ENCODE data around the gene ZNF691.
"Not testable (repeated sequence)": the region's sequence is repeated elsewhere in the genome, so short reads cannot be mapped to it uniquely, and the experiment has no call there.

Gene ZNF691

DNA sequence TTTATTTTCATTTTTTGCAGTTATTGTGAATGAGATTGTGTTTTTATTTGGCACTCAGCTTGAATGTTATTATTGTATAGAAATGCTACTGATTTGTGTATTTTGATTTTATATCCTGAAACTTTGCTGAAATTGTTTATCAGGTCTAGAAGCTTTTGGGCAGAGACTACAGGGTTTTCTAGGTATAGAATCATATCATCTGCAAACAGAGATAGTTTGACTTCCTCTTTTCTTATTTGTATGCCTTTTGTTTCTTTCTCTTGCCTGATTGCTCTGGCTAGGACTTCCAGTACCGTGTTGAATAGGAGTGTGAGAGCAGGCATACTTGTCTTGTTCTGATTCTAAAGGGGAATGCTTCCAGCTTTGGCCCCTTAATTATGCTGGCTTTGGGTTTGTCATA is 27.3 kb downstream of the ZNF691 start:
- Histone ChIP-seq H3K36me3 (no peaks in the 10 kb centered on the region), H3K4me2 (no peak overlapping the region), H3K27me3 (no peaks in the 10 kb centered on the region), H3K4me1 (no peaks in the 10 kb centered on the region), H3K9me3 (0 out of 2 replicates have a peak, but pooled peaks cover 10% of the 10 kb centered on the region), H4K20me1 (no peaks in the 10 kb centered on the region), H3K27ac (no peak overlapping the region), H3K9ac (no peak overlapping the region), H3K4me3 (no peak overlapping the region)
- TF ChIP-seq Cebpa-rat (IDR thresholded peaks at IDR 0.05), result no peak

DNA sequence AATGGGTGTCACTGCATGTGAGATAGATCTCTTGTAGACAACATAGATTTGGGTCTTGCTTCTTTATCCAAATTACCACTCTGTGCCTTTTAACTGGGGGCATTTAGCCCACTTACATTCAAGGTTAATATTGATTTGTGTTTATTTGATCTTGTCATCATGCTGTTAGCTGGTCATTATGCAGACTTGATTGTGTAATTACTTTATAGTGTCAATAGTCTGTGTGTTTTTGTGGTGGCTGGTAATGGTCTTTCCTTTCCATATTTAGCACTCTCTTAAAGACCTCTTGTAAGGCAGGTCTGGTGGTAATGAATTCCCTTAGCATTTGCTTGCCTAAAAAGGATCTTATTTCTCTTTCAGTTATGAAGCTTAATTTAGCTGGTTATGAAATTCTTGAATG is 29.6 kb downstream of the ZNF691 start:
- H3K27ac ChIP-seq, result no peak overlapping the region
- no peak overlapping the region for H3K9ac ChIP-seq
- H3K9me3 ChIP-seq, result peaks cover 28% of the 10 kb centered on the region
- no peak overlapping the region for H3K4me3 ChIP-seq
- H3K36me3 ChIP-seq, result no peaks in the 10 kb centered on the region
- H3K4me2 ChIP-seq, result no peak overlapping the region
- no peak for TF ChIP-seq Cebpa-rat (IDR thresholded peaks at IDR 0.05)
- H3K27me3 ChIP-seq, result no peaks in the 10 kb centered on the region
- no peaks in the 10 kb centered on the region for H3K4me1 ChIP-seq
- no peaks in the 10 kb centered on the region for H4K20me1 ChIP-seq

GRCh38 chr1:42877380-42877779 is 31.0 kb downstream of the ZNF691 start:
- no peaks in the 10 kb centered on the region for H3K27me3 ChIP-seq
- H3K27ac ChIP-seq, result no peak overlapping the region
- H3K4me2 ChIP-seq, result no peak overlapping the region
- no peak for TF ChIP-seq Cebpa-rat (IDR thresholded peaks at IDR 0.05)
- H4K20me1 ChIP-seq, result no peaks in the 10 kb centered on the region
- H3K36me3 ChIP-seq, result no peaks in the 10 kb centered on the region
- H3K9me3 ChIP-seq, result peaks cover 31% of the 10 kb centered on the region
- H3K9ac ChIP-seq, result no peak overlapping the region
- no peaks in the 10 kb centered on the region for H3K4me1 ChIP-seq
- no peak overlapping the region for H3K4me3 ChIP-seq

DNA sequence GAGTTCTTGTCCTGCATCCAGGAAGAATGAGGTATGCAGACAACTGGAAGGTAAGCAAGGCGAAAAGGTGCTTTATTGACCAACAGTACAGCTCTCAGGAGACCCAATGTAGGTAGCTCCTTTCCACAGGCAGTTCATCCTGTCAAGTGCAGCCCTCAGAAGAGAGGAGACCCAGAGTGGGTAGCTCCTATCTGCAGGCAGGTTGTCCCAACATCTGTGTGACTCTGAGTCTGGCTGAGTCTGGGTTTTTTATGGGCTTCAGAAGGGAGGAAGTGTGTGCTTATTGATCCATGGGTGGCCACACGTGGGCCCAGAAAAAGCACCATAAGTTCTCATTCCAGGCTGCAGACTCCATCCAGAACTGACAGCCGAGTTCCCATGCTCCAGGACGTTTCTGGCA is 34.0 kb downstream of the ZNF691 start:
- Histone ChIP-seq H3K4me1 (no peaks in the 10 kb centered on the region), H3K36me3 (no peaks in the 10 kb centered on the region), H4K20me1 (no peaks in the 10 kb centered on the region), H3K4me3 (no peak overlapping the region), H3K27me3 (no peaks in the 10 kb centered on the region), H3K9me3 (peaks cover 20% of the 10 kb centered on the region), H3K9ac (no peak overlapping the region), H3K27ac (no peak overlapping the region), H3K4me2 (no peak overlapping the region)
- TF ChIP-seq Cebpa-rat (IDR thresholded peaks at IDR 0.05), result no peak

GRCh38 chr1:42886046-42886739 is 39.8 kb downstream of the ZNF691 start:
- no peaks in the 10 kb centered on the region for H3K36me3 ChIP-seq
- H3K4me3 ChIP-seq, result no peak overlapping the region
- peaks cover 1% of the 10 kb centered on the region for H3K9me3 ChIP-seq
- H3K27me3 ChIP-seq, result no peaks in the 10 kb centered on the region
- H3K27ac ChIP-seq, result no peak overlapping the region
- H3K4me2 ChIP-seq, result no peak overlapping the region
- no peaks in the 10 kb centered on the region for H3K4me1 ChIP-seq
- TF ChIP-seq Cebpa-rat (IDR thresholded peaks at IDR 0.05), result no peak
- no peaks in the 10 kb centered on the region for H4K20me1 ChIP-seq
- H3K9ac ChIP-seq, result no peak overlapping the region

- TF ChIP-seq Cebpa-rat (IDR thresholded peaks at IDR 0.05), result no peak
- Histone ChIP-seq H4K20me1 (no peaks in the 10 kb centered on the region), H3K4me3 (no peak overlapping the region)
These were observed 40.4 kb downstream of the ZNF691 start for GRCh38 chr1:42886800-42887199.

DNA sequence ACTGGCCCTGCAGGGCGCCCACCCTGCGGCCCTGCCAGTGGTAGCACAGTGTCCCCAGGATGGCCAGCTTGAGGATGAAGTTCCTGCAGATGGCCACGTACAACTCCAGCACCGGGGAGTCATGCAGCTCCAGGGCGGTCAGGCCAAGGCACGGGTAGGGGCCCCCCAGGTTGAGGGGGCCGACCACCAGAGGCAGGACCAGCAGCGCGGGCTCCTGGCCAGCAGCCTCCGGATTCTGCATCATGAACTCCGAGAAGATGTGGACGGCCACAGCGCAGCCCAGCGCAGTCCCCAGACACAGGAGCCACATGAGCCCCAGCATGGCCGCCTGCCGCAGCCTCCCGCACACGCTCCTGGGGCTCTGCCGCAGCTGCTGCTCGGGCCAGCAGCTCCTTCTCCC is 41.0 kb downstream of the ZNF691 start:
- H3K9me3 ChIP-seq, result no peaks in the 10 kb centered on the region
- no peaks in the 10 kb centered on the region for H4K20me1 ChIP-seq
- no peaks in the 10 kb centered on the region for H3K27me3 ChIP-seq
- no peaks in the 10 kb centered on the region for H3K4me1 ChIP-seq
- H3K4me2 ChIP-seq, result no peak overlapping the region
- H3K9ac ChIP-seq, result no peak overlapping the region
- H3K36me3 ChIP-seq, result no peaks in the 10 kb centered on the region
- no peak overlapping the region for H3K4me3 ChIP-seq
- H3K27ac ChIP-seq, result no peak overlapping the region
- no peak for TF ChIP-seq Cebpa-rat (IDR thresholded peaks at IDR 0.05)

More at GRCh38 chr1:42886800-42887199, 40.4 kb downstream of the ZNF691 start:
- Histone ChIP-seq H3K27me3 (no peaks in the 10 kb centered on the region), H3K4me1 (no peaks in the 10 kb centered on the region), H3K9me3 (no peaks in the 10 kb centered on the region), H3K27ac (no peak overlapping the region), H3K36me3 (no peaks in the 10 kb centered on the region), H3K9ac (no peak overlapping the region), H3K4me2 (no peak overlapping the region)

DNA sequence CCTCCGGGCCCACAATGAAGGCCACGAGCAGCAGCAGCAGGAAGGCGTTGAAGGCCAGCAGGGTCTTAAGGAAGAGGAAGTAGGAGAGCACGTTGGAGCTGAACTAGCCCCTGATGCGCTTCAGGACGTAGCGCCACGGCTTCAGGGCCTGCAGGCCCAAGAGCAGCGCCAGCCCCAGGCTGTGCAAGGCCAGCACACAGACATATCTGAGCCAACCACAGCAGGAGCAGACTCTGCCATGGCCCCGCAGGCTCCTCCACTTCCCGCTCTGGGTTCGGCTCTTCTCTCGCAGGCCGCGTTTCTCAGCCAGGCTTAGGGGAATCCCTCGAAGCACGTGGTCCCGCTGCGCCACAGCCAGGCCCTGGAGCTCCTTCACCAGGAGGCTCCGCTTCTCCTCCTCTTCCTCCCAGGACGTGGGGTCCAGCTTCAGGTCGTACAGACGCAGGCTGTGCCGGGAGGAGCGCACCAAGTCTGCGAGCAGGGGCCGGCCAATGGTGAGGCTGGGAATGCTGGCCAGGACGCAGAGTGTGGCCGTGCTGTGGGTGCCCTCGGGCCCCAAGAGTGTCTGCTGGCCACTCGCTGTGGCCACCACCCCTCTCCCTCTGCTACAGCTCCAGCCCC is 41.7 kb downstream of the ZNF691 start:
- Histone ChIP-seq H3K27ac (no peak overlapping the region), H3K9me3 (no peaks in the 10 kb centered on the region), H4K20me1 (no peaks in the 10 kb centered on the region), H3K4me3 (no peak overlapping the region), H3K36me3 (no peaks in the 10 kb centered on the region), H3K4me2 (no peak overlapping the region), H3K27me3 (no peaks in the 10 kb centered on the region), H3K9ac (no peak overlapping the region), H3K4me1 (no peaks in the 10 kb centered on the region)
- TF ChIP-seq Cebpa-rat (IDR thresholded peaks at IDR 0.05), result no peak

GRCh38 chr1:42889264-42889663 is 42.9 kb downstream of the ZNF691 start:
- Histone ChIP-seq H3K27me3 (no peaks in the 10 kb centered on the region), H4K20me1 (no peaks in the 10 kb centered on the region), H3K27ac (no peak overlapping the region), H3K9ac (no peak overlapping the region), H3K36me3 (no peaks in the 10 kb centered on the region), H3K4me2 (no peak overlapping the region), H3K9me3 (peaks cover 2% of the 10 kb centered on the region; the same call in 1 of the 2 replicates), H3K4me1 (no peaks in the 10 kb centered on the region), H3K4me3 (no peak overlapping the region)
- no peak for TF ChIP-seq Cebpa-rat (IDR thresholded peaks at IDR 0.05)

GRCh38 chr1:42891465-42892138 is 45.2 kb downstream of the ZNF691 start:
- Histone ChIP-seq H3K36me3 (no peaks in the 10 kb centered on the region), H3K4me2 (no peak overlapping the region), H3K9me3 (peaks cover 6% of the 10 kb centered on the region; the same call in 1 of the 2 replicates), H3K27ac (no peak overlapping the region), H3K27me3 (no peaks in the 10 kb centered on the region), H4K20me1 (no peaks in the 10 kb centered on the region), H3K4me1 (no peaks in the 10 kb centered on the region), H3K9ac (no peak overlapping the region), H3K4me3 (no peak overlapping the region)
- no peak for TF ChIP-seq Cebpa-rat (IDR thresholded peaks at IDR 0.05)

GRCh38 chr1:42899960-42900359 is 53.5 kb downstream of the ZNF691 start:
- not testable (repeated sequence) for H3K4me3 ChIP-seq, H3K9ac ChIP-seq, H4K20me1 ChIP-seq, H3K27ac ChIP-seq, H3K4me2 ChIP-seq, H3K36me3 ChIP-seq, H3K4me1 ChIP-seq, H3K27me3 ChIP-seq
- H3K9me3 ChIP-seq, result peaks cover 28% of the 10 kb centered on the region
